Neural cell (in vitro differentiated cells): Measurements from ENCODE around the gene GABRD. TPM values are rescaled to one million over a fixed set of nuclear protein-coding genes. Genes with fewer than 3 reads are reported as not detected.

Experiments
- H2AFZ ChIP-seq: fragments of 200-600, 300-800 bp; sonication (generic), shearing (Covaris generic); 2 replicates; pipeline ENCODE4 v1.6.0; 2014; ENCODE audit warnings: low read depth, mild to moderate bottlenecking, antibody characterized with exemption, low read length, moderate library complexity
- H3F3A ChIP-seq: fragments of 200-600 bp; shearing (Covaris generic); 2 replicates; pipeline ENCODE4 v1.6.1; 2016; ENCODE audit warnings: mild to moderate bottlenecking, moderate library complexity, mixed read lengths, antibody characterized with exemption, low read length; ENCODE audit not compliant: insufficient read depth, poor library complexity, severe bottlenecking
- H3K27ac ChIP-seq: fragments of 200-600, 300-800 bp; sonication (generic), shearing (Covaris generic); 2 replicates; pipeline ENCODE4 v1.5.1; 2014; ENCODE audit warnings: mild to moderate bottlenecking, low read length, moderate library complexity
- H3K27me3 ChIP-seq: fragments of 300-800, 200-600 bp; sonication (generic), shearing (Covaris generic); 2 replicates; pipeline ENCODE4 v1.6.0; 2014; ENCODE audit warnings: mild to moderate bottlenecking, low read depth, low read length, moderate library complexity; ENCODE audit not compliant: insufficient read depth
- H3K36me3 ChIP-seq: fragments of 300-800, 200-600 bp; sonication (generic), shearing (Covaris generic); 2 replicates; pipeline ENCODE4 v1.5.1; 2014; ENCODE audit warnings: mild to moderate bottlenecking, antibody characterized with exemption, low read length, moderate library complexity; ENCODE audit not compliant: insufficient read depth
- H3K4me2 ChIP-seq: fragments of 300-800, 200-600 bp; sonication (generic), shearing (Covaris generic); 2 replicates; pipeline ENCODE4 v1.6.0; 2014; ENCODE audit warnings: mild to moderate bottlenecking, low read length
- H3K4me3 ChIP-seq: fragments of 300-800, 200-600 bp; sonication (generic), shearing (Covaris generic); 2 replicates; pipeline ENCODE4 v1.5.1; 2014; ENCODE audit warnings: mild to moderate bottlenecking, low read length, moderate library complexity
- H3K79me2 ChIP-seq: fragments of 200-600 bp; shearing (Covaris generic); replicated peaks from 2 replicates; pipeline ENCODE4 v1.6.0; 2014; ENCODE audit warnings: mild to moderate bottlenecking, low read length, moderate library complexity; ENCODE audit not compliant: insufficient read depth
- H3K9ac ChIP-seq: fragments of 300-800, 200-600 bp; sonication (generic), shearing (Covaris generic); 2 replicates; pipeline ENCODE4 v1.6.1; 2016; ENCODE audit warnings: mild to moderate bottlenecking, low read length, mixed read lengths
- H3K9me2 ChIP-seq: fragments of 200-600 bp; shearing (Covaris generic); 2 replicates; pipeline ENCODE4 v1.6.1; 2016; ENCODE audit warnings: mild to moderate bottlenecking, low read length, mixed read lengths; ENCODE audit not compliant: insufficient read depth
- H3K9me3 ChIP-seq: fragments of 200-600, 300-800 bp; sonication (generic), shearing (Covaris generic); 2 replicates; pipeline ENCODE4 v1.6.1; 2016; ENCODE audit warnings: mild to moderate bottlenecking, mixed run types, low read length, moderate library complexity, mixed read lengths
- H4K20me1 ChIP-seq: fragments of 200-600 bp; shearing (Covaris generic); 2 replicates; pipeline ENCODE4 v1.6.1; 2016; ENCODE audit warnings: mild to moderate bottlenecking, mixed run types; ENCODE audit not compliant: insufficient read depth
- EP300 ChIP-seq: fragments of 450-650 bp; conservative IDR thresholded peaks from 2 replicates; pipeline ENCODE4 v1.6.1; 2014; ENCODE audit warnings: antibody characterized with exemption, mild to moderate bottlenecking, moderate library complexity; ENCODE audit not compliant: poor library complexity, severe bottlenecking
- EZH2 ChIP-seq: fragments of 200-600, 300-800 bp; shearing (Covaris generic), sonication (generic); IDR thresholded peaks from 2 replicates; pipeline ENCODE4 v1.6.1; 2014; ENCODE audit warnings: antibody characterized with exemption, low read length, borderline replicate concordance, mild to moderate bottlenecking; ENCODE audit not compliant: insufficient read depth, poor library complexity, severe bottlenecking
- MXI1 ChIP-seq: fragments of 450-650 bp; conservative IDR thresholded peaks from 2 replicates; pipeline ENCODE4 v1.6.1; 2014; ENCODE audit warnings: antibody characterized with exemption, mild to moderate bottlenecking; ENCODE audit not compliant: poor library complexity, severe bottlenecking
- POLR2AphosphoS5 ChIP-seq: IDR thresholded peaks from 2 replicates; pipeline ENCODE4 v1.6.1; 2012
- RAD21 ChIP-seq: fragments of 450-650 bp; conservative IDR thresholded peaks from 2 replicates; pipeline ENCODE4 v1.6.1; 2014; ENCODE audit warnings: antibody characterized with exemption, mild to moderate bottlenecking, moderate library complexity
- SMC3 ChIP-seq: fragments of 450-650 bp; conservative IDR thresholded peaks from 2 replicates; pipeline ENCODE4 v1.6.1; 2014; ENCODE audit warnings: antibody characterized with exemption, mild to moderate bottlenecking, moderate library complexity; ENCODE audit not compliant: poor library complexity
- TAF1 ChIP-seq: IDR thresholded peaks from 2 replicates; pipeline ENCODE4 v1.6.1; 2012; ENCODE audit warnings: low read depth
- polyA plus RNA-seq: library from polyadenylated mRNA; depleted of rRNA; stranded (reverse); fragments of >200 nt; gene quantifications from 2 replicates; pipeline ENCODE4 v1.2.3, GENCODE V29; 2014
- TF ChIP-seq, protein P1 (sequence below): IDR thresholded peaks from 2 replicates; pipeline ENCODE4 v1.6.1; 2012; ENCODE audit warnings: borderline replicate concordance
- TF ChIP-seq, protein P2 (sequence below): fragments of 450-650 bp; IDR thresholded peaks from 2 replicates; pipeline ENCODE4 v1.5.1; 2014; ENCODE audit warnings: antibody characterized with exemption, mild to moderate bottlenecking, moderate library complexity; ENCODE audit not compliant: poor library complexity, severe bottlenecking

Gene GABRD
- polyA plus RNA-seq, 1 donor from 2014 or later = 0.85 TPM

DNA sequence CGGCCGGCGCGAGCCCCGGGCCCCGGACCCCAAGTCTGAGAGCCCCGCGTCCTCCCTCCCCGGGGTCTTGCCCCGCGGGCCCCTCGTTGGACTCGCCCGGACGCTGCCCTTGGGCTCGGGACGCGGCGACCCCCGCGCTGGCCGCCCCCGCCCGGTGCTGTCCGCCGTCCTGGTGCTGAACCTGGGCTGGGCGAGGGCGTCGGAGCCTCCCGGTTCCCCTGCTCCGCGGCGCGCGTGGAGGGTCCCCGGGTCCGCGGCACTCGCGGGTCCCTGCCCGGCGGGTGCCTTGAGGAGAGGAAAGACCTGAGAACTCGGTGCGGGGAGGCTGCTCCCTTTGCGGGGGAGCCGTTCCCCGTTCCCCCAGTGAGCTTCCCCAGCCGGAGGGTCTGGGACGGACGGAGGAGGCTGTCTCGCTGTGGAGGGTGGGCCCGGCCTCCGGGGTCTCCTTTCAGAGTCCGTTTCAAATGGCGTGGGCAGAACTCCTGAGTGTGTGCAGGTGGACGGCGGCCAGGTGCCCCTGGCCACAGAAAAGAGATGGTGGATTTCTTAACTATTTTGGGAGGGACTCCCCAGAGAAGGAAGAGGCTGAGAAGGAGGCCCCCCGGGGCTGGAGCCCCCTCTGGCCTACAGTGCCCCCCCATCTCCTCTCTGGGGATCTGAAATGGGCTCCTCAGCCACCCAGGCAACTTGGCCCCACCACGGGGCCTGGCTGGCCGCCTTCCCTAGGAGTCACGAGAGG is 595 bp downstream of the GABRD start:
- Histone ChIP-seq H3K4me3 (peak overlapping the region; percentile 39), H3F3A (no peaks in the 10 kb centered on the region), H4K20me1 (no peaks in the 10 kb centered on the region), H2AFZ (no peak overlapping the region), H3K9ac (no peak overlapping the region), H3K79me2 (no peaks in the 10 kb centered on the region), H3K4me2 (no peak overlapping the region), H3K27me3 (peaks cover 25% of the 10 kb centered on the region), H3K36me3 (no peaks in the 10 kb centered on the region), H3K27ac (no peak overlapping the region), H3K9me3 (no peaks in the 10 kb centered on the region), H3K9me2 (no peaks in the 10 kb centered on the region)
- TF ChIP-seq TAF1 = no peak
- TF ChIP-seq, protein P1, sequence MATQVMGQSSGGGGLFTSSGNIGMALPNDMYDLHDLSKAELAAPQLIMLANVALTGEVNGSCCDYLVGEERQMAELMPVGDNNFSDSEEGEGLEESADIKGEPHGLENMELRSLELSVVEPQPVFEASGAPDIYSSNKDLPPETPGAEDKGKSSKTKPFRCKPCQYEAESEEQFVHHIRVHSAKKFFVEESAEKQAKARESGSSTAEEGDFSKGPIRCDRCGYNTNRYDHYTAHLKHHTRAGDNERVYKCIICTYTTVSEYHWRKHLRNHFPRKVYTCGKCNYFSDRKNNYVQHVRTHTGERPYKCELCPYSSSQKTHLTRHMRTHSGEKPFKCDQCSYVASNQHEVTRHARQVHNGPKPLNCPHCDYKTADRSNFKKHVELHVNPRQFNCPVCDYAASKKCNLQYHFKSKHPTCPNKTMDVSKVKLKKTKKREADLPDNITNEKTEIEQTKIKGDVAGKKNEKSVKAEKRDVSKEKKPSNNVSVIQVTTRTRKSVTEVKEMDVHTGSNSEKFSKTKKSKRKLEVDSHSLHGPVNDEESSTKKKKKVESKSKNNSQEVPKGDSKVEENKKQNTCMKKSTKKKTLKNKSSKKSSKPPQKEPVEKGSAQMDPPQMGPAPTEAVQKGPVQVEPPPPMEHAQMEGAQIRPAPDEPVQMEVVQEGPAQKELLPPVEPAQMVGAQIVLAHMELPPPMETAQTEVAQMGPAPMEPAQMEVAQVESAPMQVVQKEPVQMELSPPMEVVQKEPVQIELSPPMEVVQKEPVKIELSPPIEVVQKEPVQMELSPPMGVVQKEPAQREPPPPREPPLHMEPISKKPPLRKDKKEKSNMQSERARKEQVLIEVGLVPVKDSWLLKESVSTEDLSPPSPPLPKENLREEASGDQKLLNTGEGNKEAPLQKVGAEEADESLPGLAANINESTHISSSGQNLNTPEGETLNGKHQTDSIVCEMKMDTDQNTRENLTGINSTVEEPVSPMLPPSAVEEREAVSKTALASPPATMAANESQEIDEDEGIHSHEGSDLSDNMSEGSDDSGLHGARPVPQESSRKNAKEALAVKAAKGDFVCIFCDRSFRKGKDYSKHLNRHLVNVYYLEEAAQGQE = peak; percentile 58

DNA sequence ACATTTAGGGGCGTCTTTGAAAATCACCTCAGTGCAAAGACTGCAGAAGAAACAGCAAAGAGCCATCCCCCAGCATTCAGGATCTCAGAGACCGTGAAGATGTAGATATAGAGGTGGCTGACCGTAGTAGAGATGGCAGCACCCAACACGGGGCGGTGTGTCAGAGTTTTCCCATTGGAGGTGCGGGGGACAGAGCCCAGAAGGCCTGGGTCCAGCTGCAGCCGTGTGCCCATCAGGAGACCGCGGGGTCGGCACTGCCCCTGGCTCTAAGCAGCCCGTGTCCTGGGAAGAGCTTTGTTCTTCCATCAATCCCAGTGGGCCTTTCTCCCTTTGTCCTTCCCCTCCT is 1.1 kb downstream of the GABRD start:
- Histone ChIP-seq H4K20me1 (no peaks in the 10 kb centered on the region), H3K4me2 (no peak overlapping the region), H3K79me2 (no peaks in the 10 kb centered on the region), H3F3A (no peaks in the 10 kb centered on the region), H3K9me2 (no peaks in the 10 kb centered on the region), H3K4me3 (no peak overlapping the region), H3K9ac (no peak overlapping the region), H3K27ac (no peak overlapping the region), H3K27me3 (peaks cover 25% of the 10 kb centered on the region), H3K9me3 (no peaks in the 10 kb centered on the region), H2AFZ (no peak overlapping the region), H3K36me3 (no peaks in the 10 kb centered on the region)
- TF ChIP-seq EZH2 (no peak), RAD21 (no peak), EP300 (no peak), MXI1 (no peak), POLR2AphosphoS5 (no peak), SMC3 (no peak), TAF1 (no peak)
- TF ChIP-seq, protein P2, sequence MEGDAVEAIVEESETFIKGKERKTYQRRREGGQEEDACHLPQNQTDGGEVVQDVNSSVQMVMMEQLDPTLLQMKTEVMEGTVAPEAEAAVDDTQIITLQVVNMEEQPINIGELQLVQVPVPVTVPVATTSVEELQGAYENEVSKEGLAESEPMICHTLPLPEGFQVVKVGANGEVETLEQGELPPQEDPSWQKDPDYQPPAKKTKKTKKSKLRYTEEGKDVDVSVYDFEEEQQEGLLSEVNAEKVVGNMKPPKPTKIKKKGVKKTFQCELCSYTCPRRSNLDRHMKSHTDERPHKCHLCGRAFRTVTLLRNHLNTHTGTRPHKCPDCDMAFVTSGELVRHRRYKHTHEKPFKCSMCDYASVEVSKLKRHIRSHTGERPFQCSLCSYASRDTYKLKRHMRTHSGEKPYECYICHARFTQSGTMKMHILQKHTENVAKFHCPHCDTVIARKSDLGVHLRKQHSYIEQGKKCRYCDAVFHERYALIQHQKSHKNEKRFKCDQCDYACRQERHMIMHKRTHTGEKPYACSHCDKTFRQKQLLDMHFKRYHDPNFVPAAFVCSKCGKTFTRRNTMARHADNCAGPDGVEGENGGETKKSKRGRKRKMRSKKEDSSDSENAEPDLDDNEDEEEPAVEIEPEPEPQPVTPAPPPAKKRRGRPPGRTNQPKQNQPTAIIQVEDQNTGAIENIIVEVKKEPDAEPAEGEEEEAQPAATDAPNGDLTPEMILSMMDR = no peak
- TF ChIP-seq, protein P1 = no peak
